ENCODE measurements around the gene PWWP2B. TPM values are rescaled to one million over a fixed set of nuclear protein-coding genes. Genes with fewer than 3 reads are reported as not detected.

PWWP2B gene
- total RNA-seq, 1 experiment from 2014 or later: 12.2 TPM

GRCh38 chr10:132382231-132382922 is 14.6 kb upstream of the PWWP2B start:
- no peaks in the 10 kb centered on the region; the same call in 1 of the 2 replicates for H3K27me3 Mint-ChIP-seq (ENCODE audit: low read depth)
- DNase-seq (ENCODE audit: low spot score) (no peak), ATAC-seq (no peak)
- no peak overlapping the region for H3K4me3 Mint-ChIP-seq
- peaks cover 2% of the 10 kb centered on the region; the same call in 1 of the 2 replicates for H3K36me3 Mint-ChIP-seq
- CTCF ChIA-PET: interaction anchor here (1.6 to 2.1 kb wide), 2 partner anchors 21 to 63 kb away, joined by 3 to 7 read pairs; no protein-coding TSS in a partner anchor
- POLR2A ChIA-PET: no interaction called here
- H3K9me3 Mint-ChIP-seq: peaks cover 4% of the 10 kb centered on the region
- no peak overlapping the region; the same call in 1 of the 2 replicates for H3K27ac Mint-ChIP-seq
- no peaks in the 10 kb centered on the region; the same call in 1 of the 2 replicates for H3K4me1 Mint-ChIP-seq
- TF ChIP-seq GABPB1 (CRISPR knock-in tag; IDR thresholded peaks at IDR 0.05) (no peak), MLX (CRISPR knock-in tag; IDR thresholded peaks at IDR 0.05) (no peak)

GRCh38 chr10:132383101-132383500 is 13.9 kb upstream of the PWWP2B start:
- CTCF ChIA-PET: interaction anchor here (1.5 to 1.6 kb wide), 2 partner anchors 22 to 62 kb away, joined by 3 to 6 read pairs; no protein-coding TSS in a partner anchor
- no peak for ATAC-seq
- peaks cover 4% of the 10 kb centered on the region for H3K9me3 Mint-ChIP-seq

More at GRCh38 chr10:132383101-132383500, 13.9 kb upstream of the PWWP2B start:
- POLR2A ChIA-PET: no interaction called here
- Mint-ChIP-seq H3K27me3 (ENCODE audit: low read depth) (no peaks in the 10 kb centered on the region; the same call in 1 of the 2 replicates), H3K36me3 (peaks cover 2% of the 10 kb centered on the region; the same call in 1 of the 2 replicates), H3K4me1 (peaks cover 4% of the 10 kb centered on the region), H3K4me3 (no peak overlapping the region), H3K27ac (no peak overlapping the region; the same call in 1 of the 2 replicates)
- no peak for DNase-seq (ENCODE audit: low spot score)
- TF ChIP-seq MAX (CRISPR knock-in tag; IDR thresholded peaks at IDR 0.05): no peak
- no peak for TF ChIP-seq HMGA2 (CRISPR knock-in tag; IDR thresholded peaks at IDR 0.05)
- no peak for TF ChIP-seq ERG (CRISPR knock-in tag; IDR thresholded peaks at IDR 0.05)
- no peak for TF ChIP-seq FOXK1 (CRISPR knock-in tag; IDR thresholded peaks at IDR 0.05)
- no peak for TF ChIP-seq CTCF (IDR thresholded peaks at IDR 0.05)
- TF ChIP-seq GTF2I (CRISPR knock-in tag; conservative IDR thresholded peaks at IDR 0.05): no peak
- no peak for TF ChIP-seq ZNF512 (CRISPR knock-in tag; IDR thresholded peaks at IDR 0.05; ENCODE audit: borderline replicate concordance)
- TF ChIP-seq IRF1 (CRISPR knock-in tag; IDR thresholded peaks at IDR 0.05): no peak
- TF ChIP-seq JAZF1 (CRISPR knock-in tag; IDR thresholded peaks at IDR 0.05): no peak
- no peak for TF ChIP-seq ATF6 (CRISPR knock-in tag; IDR thresholded peaks at IDR 0.05)
- no peak for TF ChIP-seq CBFB (CRISPR knock-in tag; IDR thresholded peaks at IDR 0.05; ENCODE audit: low read depth)
- TF ChIP-seq ZNF281 (CRISPR knock-in tag; IDR thresholded peaks at IDR 0.05): no peak
- TF ChIP-seq ELF4 (CRISPR knock-in tag; IDR thresholded peaks at IDR 0.05; ENCODE audit: low read depth): no peak
- TF ChIP-seq ATF3 (CRISPR knock-in tag; conservative IDR thresholded peaks at IDR 0.05): no peak
- no peak for TF ChIP-seq E2F4 (CRISPR knock-in tag; IDR thresholded peaks at IDR 0.05; ENCODE audit: borderline replicate concordance, low read depth)
- no peak for TF ChIP-seq RORB (CRISPR knock-in tag; IDR thresholded peaks at IDR 0.05)
- TF ChIP-seq ZNF317 (CRISPR knock-in tag; IDR thresholded peaks at IDR 0.05; ENCODE audit: borderline replicate concordance, low read depth): no peak

All from WTC11 (cell line).